Measurements from ENCODE around the gene PTPRN2. TPM values are rescaled to one million over a fixed set of nuclear protein-coding genes. Genes with fewer than 3 reads are reported as not detected.
"Not testable (repeated sequence)": the region's sequence is repeated elsewhere in the genome, so short reads cannot be mapped to it uniquely, and the experiment has no call there.

Gene PTPRN2
- total RNA-seq, 3 donors from 2014 or later, result 0.43 to 0.66 (median 0.63) TPM

DNA sequence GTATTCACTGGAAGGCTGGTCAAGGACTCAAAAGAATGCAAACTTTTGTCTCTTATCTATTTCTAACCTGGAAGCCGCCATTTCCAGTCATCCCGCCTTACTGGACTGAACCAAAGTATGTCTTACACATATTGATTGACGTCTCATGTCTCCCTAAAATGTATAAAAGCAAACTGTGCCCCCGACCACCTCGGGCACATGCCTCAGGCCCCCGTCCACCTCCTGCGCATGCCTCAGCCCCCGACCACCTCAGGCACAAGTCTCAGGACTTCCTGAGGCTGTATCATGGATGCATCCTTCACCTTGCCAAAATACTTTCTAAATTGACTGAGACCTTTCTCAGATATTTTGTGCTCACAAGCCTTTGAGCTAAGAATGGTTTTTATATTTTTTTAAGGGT is 148.6 kb downstream of the PTPRN2 start:
- Mint-ChIP-seq H3K27me3 (ENCODE audit: low read depth) (peaks cover 2% of the 10 kb centered on the region), H3K4me1 (ENCODE audit: low read depth) (no peaks in the 10 kb centered on the region), H3K36me3 (ENCODE audit: insufficient read depth) (no peaks in the 10 kb centered on the region), H3K9me3 (peaks cover 9% of the 10 kb centered on the region), H3K4me3 (no peak overlapping the region)
- ATAC-seq (no peak), DNase-seq (no peak)

DNA sequence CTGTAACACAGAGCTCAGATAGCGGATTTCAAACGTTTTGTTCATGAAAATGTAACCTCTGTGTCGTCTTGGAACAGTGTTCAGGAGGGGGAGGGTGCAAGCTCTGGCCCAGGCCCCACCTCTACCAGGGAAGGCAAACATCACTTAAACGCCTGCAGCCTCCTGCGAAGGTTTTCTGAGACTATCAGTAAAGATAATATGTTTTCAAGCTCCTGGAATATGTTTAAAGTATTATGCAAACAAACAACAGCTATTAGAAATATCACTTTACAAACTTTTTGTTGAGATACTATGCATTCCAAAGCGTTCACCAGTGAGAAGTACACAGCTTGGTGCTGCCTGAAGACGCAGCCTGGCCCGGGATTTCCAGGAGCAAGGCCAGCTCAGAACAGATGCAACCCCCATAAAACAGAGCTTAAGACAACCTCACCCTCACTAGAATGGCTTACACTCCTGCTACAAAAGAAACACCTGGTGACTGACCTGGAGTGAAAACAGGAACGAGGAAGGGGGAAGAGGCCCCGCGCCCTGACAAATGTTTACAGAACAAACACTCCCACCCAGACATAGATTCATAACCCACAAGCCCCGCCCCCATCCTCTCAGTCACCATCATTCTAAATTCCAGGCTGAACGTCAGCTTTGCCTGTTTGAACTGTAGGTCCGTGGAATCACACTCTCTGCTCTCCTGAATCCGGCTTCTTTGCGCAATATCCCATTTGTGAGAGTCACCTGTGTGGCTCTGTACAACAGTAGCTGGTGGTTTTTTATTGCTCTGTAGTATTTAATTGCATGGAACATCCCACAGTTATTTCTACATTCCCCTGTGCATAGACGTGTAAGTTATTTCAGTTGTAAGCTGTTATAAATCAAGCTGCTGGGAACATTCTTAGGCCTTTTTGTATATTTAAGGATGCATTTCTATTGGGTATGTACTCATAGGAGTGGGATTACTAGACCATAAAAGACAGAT is 155.0 kb downstream of the PTPRN2 start:
- Mint-ChIP-seq H3K9me3 (no peaks in the 10 kb centered on the region), H3K27me3 (ENCODE audit: low read depth) (peaks cover 7% of the 10 kb centered on the region), H3K36me3 (ENCODE audit: insufficient read depth) (no peaks in the 10 kb centered on the region), H3K4me3 (no peak overlapping the region), H3K4me1 (ENCODE audit: low read depth) (no peaks in the 10 kb centered on the region)
- ATAC-seq, result no peak
- no peak for DNase-seq

DNA sequence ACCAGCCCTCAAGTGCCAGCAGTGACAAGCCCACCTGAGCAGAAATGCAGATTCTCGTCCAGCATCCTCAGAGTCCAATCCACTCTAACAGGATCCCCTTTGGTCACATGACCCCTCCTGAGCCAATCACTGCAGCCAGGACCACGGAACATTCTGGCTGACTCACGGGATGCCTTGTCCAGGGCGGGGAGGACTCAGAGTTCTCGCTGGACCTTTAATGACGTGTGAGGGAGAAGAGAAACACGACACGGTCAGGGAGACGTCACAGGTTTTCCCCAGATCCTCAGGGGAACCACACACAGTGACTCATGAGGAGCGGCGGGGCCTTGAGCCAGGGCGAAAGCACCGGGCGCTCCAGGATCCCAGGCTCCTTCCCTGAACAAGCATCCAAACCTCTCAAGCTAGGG is 155.7 kb downstream of the PTPRN2 start:
- H3K9me3 Mint-ChIP-seq, result no peaks in the 10 kb centered on the region
- no peak overlapping the region for H3K4me3 Mint-ChIP-seq
- H3K27me3 Mint-ChIP-seq (ENCODE audit: low read depth), result peaks cover 5% of the 10 kb centered on the region
- H3K36me3 Mint-ChIP-seq (ENCODE audit: insufficient read depth), result no peaks in the 10 kb centered on the region
- no peak for ATAC-seq
- H3K4me1 Mint-ChIP-seq (ENCODE audit: low read depth), result no peaks in the 10 kb centered on the region
- no peak for DNase-seq

DNA sequence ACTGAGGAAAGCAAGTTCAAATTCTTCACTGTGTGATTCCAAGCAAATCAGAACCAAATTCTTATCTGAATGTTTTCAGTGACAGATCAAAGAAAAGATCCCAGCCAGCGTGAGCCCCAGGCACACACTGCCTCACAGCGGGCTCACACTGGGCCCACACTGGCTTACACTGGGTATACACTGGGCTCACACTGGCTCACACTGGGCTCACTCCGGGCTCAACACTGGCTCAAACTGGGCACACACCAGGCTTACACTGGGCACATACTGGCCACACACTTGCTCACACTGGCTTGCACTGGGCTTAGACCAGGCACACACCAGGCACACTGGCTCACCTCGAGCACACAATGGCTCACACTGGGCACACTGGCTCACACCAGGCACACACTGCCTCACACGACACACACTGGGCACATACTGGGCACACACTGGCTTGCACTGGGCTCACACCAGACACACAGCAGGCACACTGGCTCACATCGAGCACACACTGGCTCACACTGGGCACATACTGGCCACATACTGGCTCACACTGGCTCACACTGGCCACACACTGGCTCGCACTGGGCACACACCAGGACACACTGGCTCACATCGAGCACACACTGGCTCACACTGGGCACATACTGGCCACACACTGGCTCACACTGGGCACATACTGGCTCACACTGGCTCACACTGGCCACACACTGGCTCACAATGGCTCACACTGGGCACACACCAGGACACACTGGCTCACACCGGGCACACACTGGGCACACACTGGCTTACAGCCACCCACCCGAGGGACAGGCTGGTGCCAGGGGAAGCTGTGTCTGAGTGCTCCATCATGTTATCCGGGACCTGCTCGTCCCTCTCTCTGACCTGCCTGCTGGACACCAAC is 156.3 kb downstream of the PTPRN2 start:
- Mint-ChIP-seq H3K4me3 (no peak overlapping the region), H3K9me3 (no peaks in the 10 kb centered on the region), H3K4me1 (ENCODE audit: low read depth) (no peaks in the 10 kb centered on the region), H3K27me3 (ENCODE audit: low read depth) (peaks cover 5% of the 10 kb centered on the region), H3K36me3 (ENCODE audit: insufficient read depth) (no peaks in the 10 kb centered on the region)
- DNase-seq (no peak), ATAC-seq (no peak)

DNA sequence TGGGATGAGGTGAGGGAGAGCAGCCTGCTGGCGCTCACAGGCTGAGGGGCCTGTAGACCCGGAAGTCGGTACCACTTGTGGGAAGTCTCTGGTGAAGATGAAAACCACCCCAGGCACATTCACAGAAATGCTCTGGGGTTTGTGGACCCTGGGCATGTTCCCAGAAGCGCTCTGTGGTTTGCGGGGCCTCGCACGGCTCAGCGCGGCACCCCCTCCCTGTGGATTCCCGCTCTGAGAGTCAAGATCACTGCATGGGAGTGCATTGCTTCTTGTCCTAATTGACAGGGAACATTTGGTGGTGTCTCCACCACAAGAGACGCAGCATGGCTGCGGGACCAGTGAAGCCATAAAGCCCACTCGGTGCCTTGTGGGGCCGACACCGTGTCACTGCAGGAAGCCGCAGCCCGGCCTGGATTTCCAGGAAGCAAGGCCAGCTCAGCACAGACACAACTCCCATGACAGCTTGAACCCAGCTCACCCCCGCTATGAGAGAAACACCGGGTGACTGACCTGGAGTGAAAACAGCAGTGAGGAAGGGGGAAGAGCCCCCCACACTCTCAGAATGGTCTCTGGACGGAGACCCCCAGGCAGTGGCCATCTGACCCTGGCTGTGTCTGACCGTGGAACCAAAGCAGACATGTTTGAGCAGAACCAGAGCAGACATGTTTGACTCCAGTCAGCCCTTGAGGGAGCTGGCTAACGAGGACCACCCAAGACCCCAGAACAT is 157.2 kb downstream of the PTPRN2 start:
- Mint-ChIP-seq H3K4me1 (ENCODE audit: low read depth) (no peaks in the 10 kb centered on the region), H3K9me3 (no peaks in the 10 kb centered on the region), H3K4me3 (no peak overlapping the region), H3K36me3 (ENCODE audit: insufficient read depth) (no peaks in the 10 kb centered on the region), H3K27me3 (ENCODE audit: low read depth) (peaks cover 5% of the 10 kb centered on the region)
- no peak for DNase-seq
- ATAC-seq, result no peak

DNA sequence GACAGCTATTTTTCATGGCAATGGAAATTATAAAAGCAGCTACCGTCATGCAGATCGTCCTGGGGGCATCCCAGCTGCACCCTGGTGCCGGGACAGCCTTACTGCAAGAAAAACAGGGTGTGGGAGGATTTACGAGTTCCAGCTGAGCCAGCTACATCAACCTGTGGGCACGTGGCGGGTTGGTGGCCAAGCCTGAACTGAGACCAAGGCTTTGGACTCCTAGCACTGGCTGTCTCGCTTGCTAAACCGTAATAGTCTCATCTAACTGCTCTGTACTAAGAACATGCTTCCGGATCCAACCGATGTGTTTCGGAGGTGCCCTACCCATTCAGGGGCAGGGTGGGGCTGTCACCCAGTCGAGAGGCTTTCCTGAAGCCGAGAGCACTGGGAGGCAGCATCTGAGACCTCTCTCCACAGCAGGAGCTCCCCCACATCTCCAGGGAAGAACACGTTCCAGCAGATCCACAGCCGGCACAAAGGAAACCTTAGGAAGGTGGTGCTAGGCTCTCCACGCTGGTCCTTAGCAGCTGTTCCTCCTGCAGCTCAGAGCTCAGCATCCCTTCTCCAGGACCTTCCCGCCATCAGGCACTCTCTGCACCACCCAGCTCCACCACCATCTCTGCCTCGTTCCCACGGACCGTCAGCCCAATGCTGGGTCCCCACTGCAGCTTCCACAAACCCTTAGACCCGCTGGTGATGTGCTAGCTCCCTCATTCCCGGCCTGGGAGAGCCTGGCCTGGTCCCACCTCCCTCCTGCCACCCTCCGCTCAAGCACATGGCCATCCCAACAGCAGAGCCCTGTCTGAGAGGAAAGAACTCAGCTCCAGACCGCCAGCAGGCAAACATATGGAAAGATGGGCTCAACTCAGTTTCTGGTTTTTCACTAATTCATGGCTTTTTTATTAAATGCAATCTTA is 158.5 kb downstream of the PTPRN2 start:
- Mint-ChIP-seq H3K4me1 (ENCODE audit: low read depth) (no peaks in the 10 kb centered on the region), H3K27me3 (ENCODE audit: low read depth) (peaks cover 5% of the 10 kb centered on the region), H3K9me3 (no peaks in the 10 kb centered on the region), H3K36me3 (ENCODE audit: insufficient read depth) (no peaks in the 10 kb centered on the region), H3K4me3 (no peak overlapping the region)
- ATAC-seq, result no peak
- no peak for DNase-seq

DNA sequence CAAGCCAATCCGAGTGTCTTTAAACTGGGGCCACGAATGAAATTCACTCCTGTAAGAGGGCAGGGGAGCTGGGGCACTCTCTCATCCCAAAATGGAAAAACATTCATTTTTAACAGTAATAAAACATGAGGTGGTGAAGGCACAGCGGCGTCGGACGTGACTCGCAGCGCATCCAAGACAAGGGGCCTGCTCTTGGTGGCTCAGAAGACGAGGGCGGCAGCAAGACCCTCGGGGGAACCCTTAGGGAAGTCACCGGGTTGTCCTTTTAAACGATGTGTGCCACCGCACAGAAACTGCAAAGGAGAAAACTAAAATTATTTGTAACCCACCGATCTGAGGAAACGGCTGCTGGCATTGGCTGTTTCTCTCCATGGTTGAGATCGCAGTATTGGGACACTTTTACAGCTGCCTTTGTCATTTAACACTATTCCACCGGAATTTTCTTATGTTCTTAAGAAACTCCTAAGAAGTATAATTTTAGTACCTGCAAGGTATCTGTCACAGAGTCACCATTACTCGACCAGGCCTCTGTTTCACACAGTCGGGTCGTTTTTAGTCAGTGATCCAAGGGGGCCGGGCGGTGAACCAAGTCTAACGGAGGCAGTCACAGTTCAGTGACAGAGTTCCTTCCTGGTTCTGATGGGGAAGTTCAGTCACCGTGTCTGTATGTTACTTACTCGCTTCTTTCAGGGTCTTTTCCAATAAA is 159.3 kb downstream of the PTPRN2 start:
- Mint-ChIP-seq H3K4me3 (no peak overlapping the region), H3K4me1 (ENCODE audit: low read depth) (no peaks in the 10 kb centered on the region), H3K9me3 (no peaks in the 10 kb centered on the region), H3K27me3 (ENCODE audit: low read depth) (peaks cover 5% of the 10 kb centered on the region), H3K36me3 (ENCODE audit: insufficient read depth) (no peaks in the 10 kb centered on the region)
- DNase-seq (no peak), ATAC-seq (no peak)

DNA sequence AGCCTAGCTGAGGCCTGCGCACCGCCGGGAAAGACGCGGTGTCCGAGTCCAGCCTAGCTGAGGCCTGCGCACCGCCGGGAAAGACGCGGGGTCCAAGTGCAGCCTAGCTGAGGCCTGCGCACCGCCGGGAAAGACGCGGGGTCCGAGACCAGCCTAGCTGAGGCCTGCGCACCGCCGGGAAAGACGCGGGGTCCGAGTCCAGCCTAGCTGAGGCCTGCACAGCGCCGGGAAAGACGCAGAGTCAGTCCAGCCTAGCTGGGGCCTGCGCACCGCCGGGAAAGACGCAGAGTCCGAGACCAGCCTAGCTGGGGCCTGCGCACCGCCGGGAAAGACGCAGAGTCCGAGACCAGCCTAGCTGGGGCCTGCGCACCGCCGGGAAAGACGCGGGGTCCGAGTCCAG is 161.9 kb downstream of the PTPRN2 start:
- not testable (repeated sequence) for H3K9me3 Mint-ChIP-seq; H3K4me3 Mint-ChIP-seq; DNase-seq; H3K4me1 Mint-ChIP-seq (ENCODE audit: low read depth); H3K27me3 Mint-ChIP-seq (ENCODE audit: low read depth); H3K36me3 Mint-ChIP-seq (ENCODE audit: insufficient read depth); ATAC-seq

DNA sequence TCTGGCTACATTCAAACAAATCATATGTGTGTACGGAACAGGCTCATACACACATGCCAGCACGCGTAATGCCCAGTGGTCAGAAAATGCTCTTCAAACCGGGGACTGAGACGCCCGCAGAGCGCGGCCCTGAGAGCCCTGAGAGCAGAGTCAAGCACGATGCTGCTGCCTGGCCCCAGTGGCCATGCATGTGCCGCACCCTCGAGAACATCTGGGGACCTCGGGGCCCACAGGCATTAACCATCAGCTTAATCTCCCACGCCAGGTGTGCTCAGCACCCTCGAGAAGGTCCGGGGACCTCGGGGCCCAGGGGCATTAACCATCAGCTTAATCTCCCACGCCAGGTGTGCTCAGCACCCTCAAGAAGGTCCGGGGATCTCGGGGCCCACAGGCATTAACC is 163.1 kb downstream of the PTPRN2 start:
- no peak for DNase-seq
- no peaks in the 10 kb centered on the region for H3K36me3 Mint-ChIP-seq (ENCODE audit: insufficient read depth)
- no peaks in the 10 kb centered on the region for H3K9me3 Mint-ChIP-seq
- no peaks in the 10 kb centered on the region for H3K4me1 Mint-ChIP-seq (ENCODE audit: low read depth)
- ATAC-seq, result no peak
- no peaks in the 10 kb centered on the region for H3K27me3 Mint-ChIP-seq (ENCODE audit: low read depth)
- H3K4me3 Mint-ChIP-seq, result no peak overlapping the region

DNA sequence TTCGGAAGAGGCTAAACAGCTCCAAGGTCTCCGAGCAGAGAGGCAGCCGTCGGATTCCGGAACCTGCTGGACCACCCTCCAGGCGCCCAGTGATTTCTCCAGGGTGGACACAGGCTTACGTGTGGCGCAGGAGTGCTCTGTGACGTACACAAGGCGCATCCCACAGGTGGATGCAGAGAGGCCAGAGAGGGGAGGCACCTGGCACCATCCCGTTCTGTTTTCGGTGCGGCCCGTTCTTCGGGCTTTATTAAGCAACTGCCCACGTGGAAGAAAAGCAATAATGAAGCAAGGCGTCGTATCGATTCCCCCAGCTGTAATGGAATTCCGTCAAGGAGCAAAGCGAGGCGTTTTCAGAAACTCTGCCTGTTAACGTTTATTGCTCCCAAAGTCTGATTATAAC is 163.6 kb downstream of the PTPRN2 start:
- ATAC-seq, result no peak
- Mint-ChIP-seq H3K4me1 (ENCODE audit: low read depth) (no peaks in the 10 kb centered on the region), H3K4me3 (no peak overlapping the region), H3K27me3 (ENCODE audit: low read depth) (no peaks in the 10 kb centered on the region), H3K36me3 (ENCODE audit: insufficient read depth) (no peaks in the 10 kb centered on the region), H3K9me3 (no peaks in the 10 kb centered on the region)
- DNase-seq, result no peak

DNA sequence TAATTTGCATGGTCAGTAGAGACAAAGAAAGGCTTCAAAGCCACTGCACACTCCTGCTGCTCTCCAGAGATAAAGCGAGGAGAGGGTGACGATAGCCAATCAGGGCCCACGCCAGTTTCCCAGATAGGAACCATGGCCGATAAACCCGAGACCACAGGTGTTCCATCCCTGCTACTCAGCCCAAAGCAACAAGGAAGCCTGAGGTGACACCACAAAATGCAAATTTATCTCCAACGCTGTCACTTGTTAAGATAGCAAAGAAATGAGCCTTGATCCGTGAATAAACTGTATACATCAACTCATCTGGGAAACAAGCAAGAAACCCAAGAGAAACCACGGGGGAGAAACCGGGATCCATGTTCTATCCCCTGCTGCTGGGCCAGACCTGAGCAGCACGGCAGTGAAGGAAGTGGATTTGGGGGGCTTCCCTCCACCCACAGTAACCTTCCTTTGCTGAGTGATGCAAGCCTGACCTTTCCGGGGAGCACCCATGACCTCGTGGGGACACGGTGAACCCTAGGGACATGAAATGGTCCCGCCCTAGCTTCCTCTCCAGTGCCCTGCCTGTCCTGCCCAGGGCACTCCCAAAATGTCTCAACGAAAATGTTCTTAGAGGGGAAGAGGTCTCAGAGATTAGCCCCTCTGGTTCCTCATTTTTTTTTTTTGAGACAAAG is 164.6 kb downstream of the PTPRN2 start:
- Mint-ChIP-seq H3K36me3 (ENCODE audit: insufficient read depth) (no peaks in the 10 kb centered on the region), H3K27me3 (ENCODE audit: low read depth) (no peaks in the 10 kb centered on the region), H3K4me3 (no peak overlapping the region), H3K4me1 (ENCODE audit: low read depth) (no peaks in the 10 kb centered on the region), H3K9me3 (peaks cover 6% of the 10 kb centered on the region)
- DNase-seq (no peak), ATAC-seq (no peak)

DNA sequence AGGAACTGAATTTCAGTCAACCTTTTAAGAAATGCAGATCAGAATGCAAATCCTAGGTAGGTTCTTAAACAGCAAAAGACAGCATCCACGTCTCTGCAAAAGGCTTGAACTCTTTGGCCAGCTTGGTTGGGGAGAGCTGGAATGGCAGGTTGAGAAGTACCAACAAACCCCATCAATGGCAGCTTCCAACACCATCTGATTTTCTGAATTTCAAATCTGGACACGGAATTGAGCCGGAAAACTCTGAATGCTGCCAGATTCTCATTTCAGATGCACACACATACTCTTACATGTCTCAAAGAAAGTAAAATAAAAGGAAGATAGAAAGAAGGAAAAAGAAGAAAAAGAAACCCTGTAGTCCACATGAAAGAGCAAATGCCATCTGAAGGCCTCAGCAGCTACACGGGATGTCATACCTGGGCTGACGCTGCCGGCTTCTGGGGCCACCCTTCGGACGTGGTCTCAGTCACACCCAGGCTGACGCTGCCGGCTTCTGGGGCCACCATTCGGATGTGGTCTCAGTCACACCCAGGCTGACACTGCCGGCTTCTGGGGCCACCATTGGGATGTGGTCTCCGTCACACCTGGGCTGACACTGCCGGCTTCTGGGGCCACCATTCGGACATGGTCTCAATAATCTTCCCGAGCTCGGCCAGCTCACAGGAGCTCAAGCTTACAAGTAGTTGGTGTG is 165.3 kb downstream of the PTPRN2 start:
- no peak for DNase-seq
- Mint-ChIP-seq H3K4me1 (ENCODE audit: low read depth) (no peaks in the 10 kb centered on the region), H3K36me3 (ENCODE audit: insufficient read depth) (no peaks in the 10 kb centered on the region), H3K9me3 (peaks cover 9% of the 10 kb centered on the region), H3K27me3 (ENCODE audit: low read depth) (no peaks in the 10 kb centered on the region), H3K4me3 (no peak overlapping the region)
- ATAC-seq, result no peak

All from activated T-cell treated with anti-CD3 and anti-CD28 coated beads, Interleukin-2, amount 50 U/mL, for 4 hours (primary cell).